HK-2 (cell line): Measurements from ENCODE around the gene CNP.
"Not testable (repeated sequence)": the region's sequence is repeated elsewhere in the genome, so short reads cannot be mapped to it uniquely, and the experiment has no call there.

Experiments
- DNase-seq: peaks from one replicate; pipeline ENCODE4 v3.0.0-alpha.2; 2018; ENCODE audit not compliant: unreplicated experiment

The CNP gene

DNA sequence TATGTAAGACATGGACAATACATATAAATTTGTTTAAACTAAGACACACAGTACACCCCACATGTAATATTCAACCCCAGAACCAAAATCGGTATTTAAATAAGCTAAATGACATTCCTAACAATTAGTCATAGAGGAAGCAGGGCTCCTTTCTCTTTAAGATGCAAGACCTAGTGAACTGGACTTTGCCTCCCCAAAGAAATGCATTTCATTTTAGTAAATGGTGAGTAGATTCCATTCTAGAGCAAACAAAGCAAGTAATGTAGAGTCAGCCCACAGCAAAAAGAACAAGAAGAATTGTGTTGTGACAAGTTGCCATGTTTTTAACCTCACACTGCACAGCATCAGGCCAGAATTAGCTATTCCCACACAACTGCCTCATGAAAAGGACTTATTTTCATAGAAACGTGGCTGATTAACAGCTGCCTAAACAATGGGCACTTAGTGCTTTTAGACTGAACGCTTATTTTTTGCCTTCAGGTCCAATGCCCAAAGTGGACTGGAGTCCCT lies 36.3 kb downstream of the CNP start:
- no peak for DNase-seq

DNA sequence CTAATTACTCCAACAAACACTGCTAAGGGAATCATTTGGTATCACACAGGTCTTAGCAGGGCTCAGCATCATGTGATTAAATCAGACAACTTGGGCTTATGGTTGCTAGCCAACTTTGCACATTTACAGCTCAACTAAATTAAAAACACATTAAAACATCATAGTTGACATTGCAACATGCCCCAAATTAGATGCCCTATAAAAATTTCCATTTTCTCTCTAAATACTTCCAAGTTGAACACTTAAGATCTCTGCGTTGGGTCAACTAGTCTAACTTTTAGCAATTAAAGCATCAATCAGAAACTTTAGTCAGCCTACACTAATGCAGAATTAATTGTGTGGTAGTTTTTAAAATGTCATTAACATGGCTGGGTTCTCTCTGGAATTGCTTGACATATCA lies 38.6 kb downstream of the CNP start:
- no peak for DNase-seq

DNA sequence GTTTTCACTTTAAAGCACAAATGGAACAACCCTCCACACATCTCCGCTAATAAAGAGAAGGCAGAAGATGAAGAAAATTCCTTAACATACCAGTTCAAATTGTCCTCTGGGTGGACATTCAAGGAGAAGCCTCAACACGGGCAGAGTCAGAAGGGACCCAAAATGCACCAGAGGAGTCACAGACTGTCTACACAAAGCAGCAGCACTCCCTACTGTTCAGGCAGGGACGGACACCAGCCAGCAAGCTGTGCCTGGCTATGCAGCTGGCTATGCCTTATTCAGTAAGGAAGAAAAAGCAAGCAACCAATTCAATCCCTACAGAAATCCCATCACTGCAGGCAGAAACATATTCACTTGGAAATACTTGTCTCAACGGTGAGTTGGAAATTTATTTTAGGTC lies 42.6 kb downstream of the CNP start:
- DNase-seq: no peak

DNA sequence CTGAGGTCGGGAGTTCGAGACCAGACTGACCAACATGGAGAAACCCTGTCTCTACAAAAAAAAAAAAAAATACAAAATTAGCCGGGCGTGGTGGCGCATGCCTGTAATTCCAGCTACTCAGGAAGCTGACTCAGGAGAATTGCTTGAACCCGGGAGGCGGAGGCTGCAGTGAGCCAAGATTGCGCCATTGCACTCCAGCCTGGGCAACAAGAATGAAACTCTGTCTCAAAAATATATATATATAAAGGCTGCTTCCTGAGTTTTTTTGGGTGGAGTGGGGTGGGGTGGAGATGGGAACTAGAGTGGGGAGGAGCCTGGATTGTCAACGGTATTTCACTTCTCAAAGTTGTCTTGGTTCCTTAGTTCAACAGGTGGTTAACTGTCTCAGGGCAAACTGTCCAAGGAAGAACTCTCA lies 43.7 kb downstream of the CNP start:
- DNase-seq: not testable (repeated sequence)

DNA sequence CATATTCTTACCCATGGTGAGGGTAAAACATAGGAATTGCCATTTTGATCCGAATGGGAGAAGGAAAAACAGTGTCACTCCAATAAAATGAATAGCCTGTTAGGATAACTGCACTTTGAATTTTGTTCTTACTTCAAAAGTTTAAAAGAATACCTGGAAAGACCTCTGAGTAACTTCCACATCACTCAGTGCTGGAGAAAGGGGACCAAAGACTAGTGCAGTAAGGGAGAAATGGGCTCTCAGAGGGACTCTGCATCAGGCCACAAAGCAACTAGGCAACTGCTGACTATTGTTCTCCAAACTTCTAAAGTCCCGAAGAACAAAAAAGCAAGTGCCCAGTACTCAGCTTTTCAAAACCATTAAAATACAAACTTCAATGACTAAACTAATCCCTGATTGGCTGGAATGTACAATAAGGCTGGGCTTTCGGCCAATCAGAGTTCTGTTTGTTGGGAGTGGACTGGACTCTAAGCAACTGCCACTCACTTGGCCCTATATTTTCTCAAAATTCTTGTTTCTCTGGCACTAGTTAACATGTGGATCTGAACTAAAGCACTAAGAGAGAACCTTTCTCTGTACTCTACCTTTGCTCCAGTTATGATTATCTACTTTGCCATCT lies 44.4 kb downstream of the CNP start:
- DNase-seq: no peak

DNA sequence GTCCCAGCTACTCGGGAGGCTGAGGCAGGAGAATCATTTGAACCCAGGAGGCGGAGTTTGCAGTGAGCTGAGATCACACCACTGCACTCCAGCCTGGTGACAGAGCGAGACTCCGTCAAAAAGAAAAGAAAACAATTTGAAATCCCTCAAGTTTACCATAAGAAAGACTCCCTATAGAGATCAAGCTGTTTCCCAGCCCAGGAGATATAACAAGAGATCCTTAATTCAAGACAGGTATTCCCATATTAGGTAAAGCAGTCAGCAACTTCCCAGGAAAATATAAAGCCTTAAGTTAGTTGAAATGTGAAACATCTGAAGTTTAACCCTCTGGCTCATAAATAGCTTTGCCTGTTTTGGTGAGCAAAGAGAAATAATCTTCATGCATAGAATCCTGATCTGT lies 45.8 kb downstream of the CNP start:
- DNase-seq: not testable (repeated sequence)

DNA sequence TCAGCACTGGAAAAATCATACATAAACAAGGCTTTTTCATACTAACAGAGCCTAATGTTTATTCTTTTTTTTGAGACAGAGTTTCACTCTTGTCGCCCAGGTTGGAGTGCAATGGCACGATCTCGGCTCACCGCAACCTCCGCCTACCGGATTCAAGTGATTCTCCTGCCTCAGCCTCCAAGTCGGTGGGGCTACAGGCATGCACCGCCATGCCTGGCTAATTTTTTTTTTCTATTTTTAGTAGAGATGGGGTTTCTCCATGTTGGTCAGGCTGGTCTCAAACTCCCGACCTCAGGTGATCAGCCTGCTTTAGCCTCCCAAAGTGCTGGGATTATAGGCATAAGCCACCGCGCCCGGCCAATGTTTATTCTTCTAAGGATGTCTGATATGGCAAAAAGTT lies 47.1 kb downstream of the CNP start:
- DNase-seq: not testable (repeated sequence)

DNA sequence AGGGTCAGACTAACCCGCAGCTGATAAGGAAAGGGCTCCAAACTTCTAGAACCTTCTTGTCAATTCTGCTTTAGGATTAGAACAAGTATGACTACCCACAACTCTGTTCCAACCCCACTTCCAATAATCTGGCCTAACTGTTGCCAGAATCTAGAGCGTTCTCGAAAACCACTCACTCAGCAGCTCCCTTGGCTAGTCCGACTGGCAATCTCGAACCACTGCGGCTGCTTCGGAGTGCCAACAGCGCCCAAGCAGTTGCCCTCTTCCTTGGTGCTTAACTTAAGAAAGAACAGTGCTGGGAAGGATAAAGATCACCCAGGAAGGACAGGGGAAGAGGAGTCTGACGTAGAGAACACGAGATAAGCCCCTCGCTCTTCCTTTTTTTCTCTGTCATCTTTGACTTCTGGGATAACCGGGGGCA lies 49.8 kb downstream of the CNP start:
- DNase-seq: no peak

DNA sequence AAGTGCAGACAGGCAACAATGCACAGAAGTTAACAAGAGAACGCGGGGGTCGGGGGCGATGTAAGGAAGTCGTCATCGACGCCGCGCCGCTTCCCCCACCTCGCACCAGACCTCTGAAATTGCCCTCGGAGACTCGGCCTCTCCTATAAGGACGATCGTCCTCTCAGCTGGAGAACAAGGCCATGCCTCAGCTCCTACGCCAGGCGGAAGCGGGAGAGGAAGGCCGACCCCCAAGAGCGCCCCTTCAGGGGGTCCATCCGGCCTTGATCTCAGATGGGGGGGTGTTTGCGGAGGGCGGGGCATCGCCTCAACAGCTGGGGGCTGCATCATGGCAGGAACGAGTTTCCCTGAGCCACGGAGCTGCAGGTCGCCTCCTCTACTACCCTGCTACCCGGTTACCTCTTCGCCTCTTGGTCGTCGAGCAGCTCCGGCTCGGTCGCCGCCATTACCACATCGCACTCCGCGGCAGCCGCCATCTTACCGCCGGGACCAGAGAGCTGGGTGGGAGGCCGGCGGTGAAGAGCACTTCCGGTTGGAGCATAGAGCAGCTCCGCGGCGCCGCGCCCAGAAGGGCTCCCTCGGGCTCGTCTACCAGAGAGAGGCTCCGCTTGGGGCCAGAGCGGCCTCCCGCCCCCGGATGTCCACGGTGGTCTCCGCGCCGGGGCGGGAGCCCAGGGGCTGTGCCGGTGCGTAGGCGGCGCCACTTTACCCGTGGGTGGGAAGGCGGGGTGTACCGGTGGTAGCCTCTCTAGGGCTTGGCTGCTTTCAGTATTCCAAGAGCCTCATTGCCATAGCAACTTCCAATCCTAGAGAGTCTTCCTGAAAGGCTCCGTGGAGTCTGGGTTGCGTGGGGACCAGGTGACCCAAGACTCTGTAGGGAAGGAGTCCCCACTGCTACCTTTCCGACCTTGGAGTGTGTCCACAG lies 50.6 kb downstream of the CNP start, which contains the start of gene DNAJC7:
DNAJC7 (minus strand) TSS at position 499 of the 925 bp plus-strand sequence; CDS start at position 476, 23 bp downstream.
- peak; percentile 91 for DNase-seq

DNA sequence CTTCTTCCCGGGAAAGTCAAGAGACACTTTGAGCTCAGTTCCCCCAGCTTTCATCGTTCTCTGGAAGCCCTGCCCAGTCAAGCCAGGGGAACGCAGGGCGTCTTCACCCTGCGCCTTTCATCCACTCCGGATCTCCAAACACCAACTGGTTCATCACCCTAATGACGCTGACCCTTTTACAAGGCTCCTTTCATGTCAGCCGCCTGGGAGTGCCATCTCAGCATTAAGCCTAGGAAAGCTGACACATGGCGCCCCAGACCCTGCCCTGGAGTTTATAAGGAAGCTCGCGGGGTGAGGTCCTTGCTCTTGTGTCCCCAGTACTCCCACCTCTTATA lies 51.2 kb downstream of the CNP start:
- DNase-seq: no peak

DNA sequence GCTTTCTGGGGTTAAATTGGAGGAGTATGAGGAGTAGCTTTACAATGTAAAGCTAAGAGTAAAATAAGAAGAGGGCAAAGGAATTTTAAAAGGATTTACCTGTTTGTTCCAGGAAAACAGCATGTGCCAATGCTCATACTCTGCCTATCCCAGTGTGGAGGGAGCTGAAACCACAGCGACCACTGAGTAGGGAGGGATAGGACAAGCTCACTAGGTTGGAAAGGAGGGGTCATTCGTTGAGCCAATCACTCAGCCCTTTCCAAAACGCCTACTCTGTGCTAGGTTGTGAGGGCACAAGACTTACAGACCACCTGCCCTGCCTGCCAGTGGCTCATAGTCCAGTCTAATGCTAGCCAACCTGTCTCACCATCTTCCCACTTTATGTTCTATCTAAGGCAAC lies 51.7 kb downstream of the CNP start:
- DNase-seq: no peak

DNA sequence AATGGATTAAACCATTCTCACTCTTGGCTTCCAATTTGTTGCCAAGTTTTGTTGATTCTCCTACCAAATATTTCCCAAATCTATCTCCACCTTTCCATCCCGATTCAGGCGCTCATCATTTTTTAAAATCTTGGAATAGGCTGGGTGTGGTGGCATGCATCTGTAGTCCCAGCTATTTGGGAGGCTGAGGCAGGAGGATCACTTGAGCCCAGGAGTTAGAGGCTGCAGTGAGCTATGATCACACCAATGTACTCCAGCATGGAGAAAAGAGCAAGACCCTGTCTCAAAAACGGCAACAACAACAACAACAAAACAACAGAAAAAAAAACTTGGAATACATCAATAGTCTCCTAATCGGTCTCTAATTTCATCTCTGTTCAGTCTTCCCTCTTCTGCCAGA lies 52.4 kb downstream of the CNP start:
- no peak for DNase-seq

DNA sequence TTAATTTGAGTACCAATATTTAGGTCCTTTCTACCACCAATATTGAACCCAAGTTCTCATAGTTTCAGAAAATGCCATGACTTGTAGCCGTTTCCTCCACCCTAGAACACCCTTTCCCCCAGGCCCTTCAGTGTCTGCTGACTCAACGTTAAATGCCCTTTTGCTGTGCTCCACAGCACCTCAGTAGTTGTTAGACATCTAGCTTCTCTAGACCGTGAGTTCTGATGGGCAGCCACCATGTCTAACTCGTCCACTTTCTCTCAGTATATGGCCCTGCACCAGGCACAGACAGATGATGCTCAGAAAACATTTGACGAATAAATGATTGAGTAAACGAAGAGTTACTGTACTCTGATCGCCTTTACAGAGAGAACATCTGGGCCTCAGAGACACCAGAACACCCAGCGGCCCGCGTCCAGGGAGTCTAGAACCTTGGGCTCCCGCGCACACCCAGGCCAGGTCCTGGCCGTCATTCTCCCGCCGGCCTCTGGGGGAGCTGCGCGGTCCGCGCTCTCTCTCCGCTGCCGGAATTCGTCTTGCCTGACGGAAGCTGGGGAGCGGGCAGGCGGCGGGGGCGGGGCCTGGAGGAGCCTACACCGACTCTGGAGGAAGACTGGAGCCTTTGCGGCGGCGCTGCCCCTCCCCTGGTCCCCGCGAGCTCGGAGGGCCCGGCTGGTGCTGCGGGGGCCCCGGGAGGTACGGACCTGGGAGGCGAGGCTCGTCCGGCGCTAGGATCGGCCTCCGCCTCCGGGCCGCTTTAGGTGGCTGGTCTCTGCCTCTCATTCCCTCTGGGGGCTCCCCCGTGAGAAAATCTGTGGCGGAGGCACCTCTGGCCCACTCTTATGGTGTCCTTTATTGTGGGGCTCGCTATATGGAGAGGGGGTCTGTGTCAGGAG lies 53.2 kb downstream of the CNP start, which contains the start of gene NKIRAS2:
NKIRAS2 (plus strand) TSS at position 582 of the 896 bp plus-strand sequence. CDS start 1,488 bp downstream, outside the sequence.
- peak; percentile 93 for DNase-seq

DNA sequence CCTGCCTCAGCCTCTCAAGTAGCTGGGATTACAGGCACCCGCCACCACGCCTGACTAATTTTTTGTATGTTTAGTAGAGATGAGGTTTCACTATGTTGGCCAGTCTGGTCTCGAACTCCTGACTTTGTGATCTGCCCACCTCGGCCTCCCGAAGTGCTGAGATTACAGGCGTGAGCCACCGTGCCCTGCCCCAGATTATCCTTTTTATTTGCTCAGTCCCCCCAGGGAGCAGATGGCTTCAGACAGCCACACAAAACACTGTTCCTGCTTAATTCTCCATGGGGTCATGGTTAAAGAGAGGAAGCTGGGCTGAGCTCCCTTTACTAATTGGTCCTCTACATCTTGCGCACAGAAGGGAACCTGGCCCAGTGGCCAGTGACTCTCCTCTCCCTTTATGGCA lies 54.2 kb downstream of the CNP start:
- not testable (repeated sequence) for DNase-seq

DNA sequence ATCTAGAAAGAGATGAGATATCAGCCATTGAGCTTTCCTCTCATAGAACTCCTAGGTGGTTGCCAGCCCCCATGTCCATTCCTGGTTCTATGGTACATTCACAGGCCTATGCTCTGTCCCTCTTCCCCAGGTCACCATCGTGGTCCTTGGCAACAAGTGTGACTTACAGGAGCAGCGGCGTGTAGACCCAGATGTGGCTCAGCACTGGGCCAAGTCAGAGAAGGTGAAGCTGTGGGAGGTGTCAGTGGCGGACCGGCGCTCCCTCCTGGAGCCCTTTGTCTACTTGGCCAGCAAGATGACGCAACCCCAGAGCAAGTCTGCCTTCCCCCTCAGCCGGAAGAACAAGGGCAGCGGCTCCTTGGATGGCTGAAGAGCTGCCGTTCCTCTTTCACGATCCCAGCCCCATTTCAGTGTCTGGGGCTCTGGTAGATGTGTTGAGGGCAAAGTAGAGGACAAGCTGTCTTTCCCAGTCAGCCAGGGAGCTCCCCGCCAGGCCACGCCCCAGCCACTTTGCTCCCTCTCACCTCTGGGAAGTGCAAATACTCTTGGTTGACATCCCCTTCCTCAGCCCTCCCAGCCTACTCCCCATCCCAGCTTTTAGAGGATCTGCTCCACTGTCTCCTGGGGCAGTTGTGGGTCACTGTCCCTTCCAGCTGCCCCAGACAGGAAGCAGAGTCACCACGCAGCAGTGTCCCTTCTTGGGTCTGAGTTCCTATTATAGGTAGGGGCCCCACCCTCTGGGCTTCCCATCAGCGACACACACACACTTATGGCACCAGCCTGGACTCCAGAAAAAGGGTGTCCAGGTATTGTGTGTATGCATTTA lies 57.1 kb downstream of the CNP start:
- no peak for DNase-seq

DNA sequence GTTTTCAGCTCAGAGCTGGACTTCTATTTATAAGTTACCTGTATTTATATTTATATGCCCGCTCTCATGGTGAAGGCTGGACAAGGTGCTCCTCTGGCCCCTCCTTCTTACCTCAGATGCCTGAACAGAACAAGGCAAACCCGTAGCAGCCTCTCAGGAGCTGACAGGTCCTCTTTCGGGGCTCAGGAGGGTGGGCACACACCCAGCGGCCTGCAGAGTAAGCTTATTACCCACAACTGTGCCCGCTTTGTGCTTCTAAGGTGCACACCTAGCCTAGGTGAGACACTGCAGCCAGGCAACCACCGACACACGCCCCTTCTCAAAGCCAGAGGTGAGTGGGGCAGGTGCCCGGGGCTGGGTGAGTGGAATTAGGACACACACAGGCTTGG lies 58.6 kb downstream of the CNP start:
- no peak for DNase-seq

DNA sequence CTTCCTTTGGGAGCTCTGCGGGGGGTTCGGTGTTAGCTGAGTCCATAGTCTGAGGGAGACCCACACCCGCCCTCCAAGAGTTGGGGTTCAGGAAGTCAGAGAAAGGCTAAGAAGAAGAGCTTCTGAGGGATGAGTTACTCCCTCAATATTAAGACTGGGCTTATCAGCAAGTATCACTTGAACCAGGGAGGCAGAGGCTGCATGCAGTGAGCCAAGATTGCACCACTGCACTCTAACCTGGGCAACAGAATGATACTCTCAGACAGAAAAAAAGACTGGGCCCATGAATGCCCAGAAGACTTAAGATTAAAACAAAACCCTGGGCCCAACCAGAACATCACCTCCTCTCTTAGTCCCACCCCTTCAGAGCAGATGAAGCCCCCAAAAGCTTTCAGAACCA lies 59.3 kb downstream of the CNP start:
- DNase-seq: no peak

DNA sequence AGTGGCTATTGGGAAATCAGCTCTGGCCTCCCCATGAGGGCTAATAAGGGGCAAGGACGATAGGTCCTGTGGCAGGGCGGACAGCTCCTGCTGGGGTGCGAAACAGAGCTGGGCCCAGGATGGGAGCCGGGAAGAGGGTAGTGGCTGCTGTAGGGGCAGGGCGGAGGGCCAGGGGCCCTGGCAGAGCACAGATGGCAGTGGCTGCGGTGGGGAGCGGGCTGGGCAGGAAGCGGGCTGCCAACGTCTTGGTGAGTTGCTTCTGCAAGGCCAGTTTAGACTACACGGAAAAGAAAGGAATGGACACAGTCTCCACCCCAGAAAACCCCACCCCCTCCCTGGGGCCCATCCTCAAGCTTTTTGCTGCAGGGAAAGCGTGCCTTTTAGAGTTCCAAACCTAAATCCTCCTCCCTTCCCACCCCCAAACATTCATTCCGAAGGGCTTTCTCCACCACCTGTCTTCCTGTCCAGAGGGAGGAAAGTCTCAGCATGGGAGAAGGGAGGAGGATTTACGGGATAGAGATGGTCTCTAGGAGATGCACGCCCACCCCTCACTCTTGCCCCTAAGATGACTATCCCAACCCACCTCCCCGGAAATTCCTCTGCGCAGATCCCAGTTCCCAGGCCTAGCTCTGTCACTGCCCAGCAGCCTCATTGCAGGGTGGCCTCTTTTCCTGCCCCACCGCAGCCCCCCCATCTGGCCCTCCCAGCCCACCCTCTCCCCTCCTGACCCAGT lies 60.4 kb downstream of the CNP start:
- no peak for DNase-seq
